GF-D8 (cell line): ENCODE measurements around the gene GTF2IRD2.
"Not testable (repeated sequence)": the region's sequence is repeated elsewhere in the genome, so short reads cannot be mapped to it uniquely, and the experiment has no call there.

Source experiments
- DNase-seq: peaks from one replicate; lab custom pipeline; 2025; lab: John Stamatoyannopoulos, UW

GTF2IRD2 gene

DNA sequence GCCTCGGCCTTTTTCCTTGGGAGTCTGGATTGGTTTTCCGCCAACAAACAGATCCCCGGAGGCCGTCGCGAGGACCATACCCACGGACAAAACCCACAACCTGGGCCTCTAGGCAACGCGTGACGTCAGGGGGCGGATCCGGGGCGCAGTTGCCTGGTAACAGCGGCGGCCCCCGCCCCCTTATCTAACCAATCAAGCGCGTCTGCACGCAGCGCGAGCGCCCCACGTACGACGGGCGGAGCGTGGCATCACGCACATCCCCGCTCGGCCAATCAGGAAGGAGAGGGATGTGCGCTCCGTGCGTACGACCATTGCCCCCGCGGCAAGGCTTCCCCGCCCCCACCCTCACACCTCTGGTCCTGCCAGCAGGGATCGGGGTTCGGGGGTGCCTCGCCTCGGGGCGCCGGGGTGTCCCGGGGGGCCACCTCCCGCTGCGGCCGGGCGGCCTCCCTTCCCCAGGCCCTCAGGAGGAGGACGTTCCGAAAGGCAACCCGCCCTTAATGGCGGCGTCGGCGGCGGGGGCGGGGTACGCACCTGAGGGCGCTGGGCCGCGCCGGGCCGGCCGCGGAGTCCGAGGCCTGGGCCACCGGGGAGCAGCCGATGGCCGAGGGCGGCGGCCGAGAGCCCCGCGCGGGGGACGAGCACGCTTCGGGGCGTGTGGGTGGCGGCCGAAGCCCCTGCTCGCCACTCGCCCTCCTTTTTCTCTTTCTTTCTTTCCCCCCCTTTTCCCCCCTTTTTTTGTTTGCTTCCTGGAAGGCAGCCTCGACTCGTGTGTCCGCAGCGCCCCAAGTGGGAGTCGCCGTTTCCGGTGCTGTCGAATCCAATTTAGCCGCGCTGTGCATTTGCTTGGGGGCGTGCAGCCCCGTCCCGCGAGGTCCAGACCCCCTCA, at the start of gene GTF2IRD2:
Gene GTF2IRD2, minus strand, starts transcription at position 773 of the 889 bp plus-strand sequence. CDS start 15,227 bp downstream, outside the sequence.
- DNase-seq: not testable (repeated sequence)

DNA sequence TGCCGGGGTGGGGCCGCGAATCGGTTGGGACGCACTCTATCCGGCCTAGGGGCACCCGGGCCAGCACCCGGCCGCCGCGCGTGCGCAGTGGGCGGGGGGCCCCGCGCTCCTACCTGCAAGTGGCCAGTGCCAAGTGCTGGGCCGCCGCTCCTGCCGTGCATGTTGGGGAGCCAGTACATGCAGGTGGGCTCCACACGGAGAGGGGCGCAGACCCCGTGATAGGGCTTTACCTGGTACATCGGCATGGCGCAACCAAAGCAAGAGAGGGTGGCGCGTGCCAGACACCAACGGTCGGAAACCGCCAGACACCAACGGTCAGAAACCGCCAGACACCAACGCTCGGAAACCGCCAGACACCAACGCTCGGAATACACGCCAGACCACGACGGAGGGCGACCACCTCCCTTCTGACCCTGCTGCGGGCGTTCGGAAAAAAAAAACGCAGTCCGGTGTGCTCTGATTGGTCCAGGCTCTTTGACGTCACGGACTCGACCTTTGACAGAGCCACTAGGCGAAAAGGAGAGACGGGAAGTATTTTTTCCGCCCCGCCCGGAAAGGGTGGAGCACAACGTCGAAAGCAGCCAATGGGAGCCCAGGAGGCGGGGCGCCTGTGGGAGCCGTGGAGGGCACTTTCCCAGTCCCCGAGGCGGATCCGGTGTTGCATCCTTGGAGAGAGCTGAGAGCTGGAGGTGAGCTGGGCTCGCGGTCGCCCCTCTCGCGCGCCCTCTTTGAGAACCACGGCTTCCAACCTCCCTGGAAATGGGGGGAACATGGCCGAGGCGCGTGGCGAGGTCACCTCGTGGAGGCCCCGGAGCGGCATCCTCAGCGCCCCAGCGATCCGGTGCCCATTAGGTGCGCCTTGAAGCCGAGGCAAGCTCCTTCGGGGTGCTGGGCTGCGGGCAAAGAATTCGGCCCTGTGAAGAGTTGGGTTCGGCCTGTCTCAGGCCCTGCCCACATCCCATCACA, 39.0 kb upstream of the GTF2IRD2 start:
- peak; percentile 74 for DNase-seq

DNA sequence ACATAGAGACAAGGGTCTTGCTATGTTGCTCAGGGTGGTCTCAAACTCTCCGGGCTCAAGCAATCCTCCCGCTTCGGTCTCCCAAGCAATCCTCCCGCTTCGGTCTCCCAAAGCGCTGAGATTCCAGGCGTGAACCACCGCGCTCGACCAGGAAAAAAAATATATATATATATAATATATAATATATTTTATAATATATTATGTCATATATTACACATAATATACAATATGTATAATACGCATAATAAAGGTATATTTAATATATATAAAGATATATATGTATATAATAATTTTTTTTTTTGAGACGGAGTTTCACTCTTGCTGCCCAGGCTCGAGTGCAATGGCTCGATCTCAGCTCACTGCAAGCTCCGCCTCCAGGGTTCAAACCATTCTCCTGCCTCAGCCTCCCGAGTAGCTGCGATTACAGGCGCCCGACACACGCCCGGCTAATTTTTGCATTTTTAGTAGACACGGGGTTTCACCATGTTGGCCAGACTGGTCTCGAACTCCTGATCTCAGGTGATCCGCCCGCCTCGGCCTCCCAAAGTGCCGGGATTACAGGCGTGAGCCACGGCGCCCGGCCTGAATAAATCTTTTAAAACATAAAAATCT, 38.2 kb upstream of the GTF2IRD2 start:
- not testable (repeated sequence) for DNase-seq

DNA sequence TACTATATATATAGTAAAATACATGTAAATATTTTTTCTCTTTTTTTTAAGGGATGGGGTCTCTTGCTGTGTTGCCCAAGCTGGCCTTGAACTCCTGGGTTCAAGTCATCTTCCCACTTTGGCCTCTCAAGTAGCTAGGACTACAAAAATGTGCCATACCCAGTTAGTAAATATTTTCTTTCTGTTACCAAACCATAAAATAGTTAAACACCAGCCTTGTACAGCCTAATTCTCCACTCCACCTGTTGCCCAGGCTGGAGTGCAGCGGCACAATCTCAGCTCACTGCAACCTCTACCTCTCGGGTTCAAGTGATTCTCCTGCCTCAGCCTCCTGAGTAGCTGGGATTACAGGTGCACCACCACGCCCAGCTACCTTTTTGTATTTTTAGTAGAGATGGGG, 33.9 kb upstream of the GTF2IRD2 start:
- not testable (repeated sequence) for DNase-seq

DNA sequence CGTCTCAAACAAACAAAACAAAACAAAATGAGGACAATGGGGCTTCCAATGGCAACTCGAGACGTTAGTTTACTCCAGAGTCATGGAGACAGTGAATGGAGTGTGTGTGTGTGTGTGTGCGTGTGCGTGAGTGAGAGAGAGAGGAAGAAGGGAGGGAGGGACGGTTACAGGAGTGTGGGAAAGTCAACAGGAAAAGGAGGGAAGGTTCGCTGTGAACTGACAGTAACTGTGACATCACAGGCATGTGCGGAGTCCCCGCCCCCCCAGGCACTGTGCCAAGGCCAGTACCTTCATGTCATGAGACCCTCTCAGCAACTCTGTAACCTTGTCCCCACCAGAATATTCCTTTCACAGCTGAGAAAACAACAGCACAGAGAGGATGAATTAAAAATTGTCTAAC, 30.7 kb upstream of the GTF2IRD2 start:
- DNase-seq: not testable (repeated sequence)

DNA sequence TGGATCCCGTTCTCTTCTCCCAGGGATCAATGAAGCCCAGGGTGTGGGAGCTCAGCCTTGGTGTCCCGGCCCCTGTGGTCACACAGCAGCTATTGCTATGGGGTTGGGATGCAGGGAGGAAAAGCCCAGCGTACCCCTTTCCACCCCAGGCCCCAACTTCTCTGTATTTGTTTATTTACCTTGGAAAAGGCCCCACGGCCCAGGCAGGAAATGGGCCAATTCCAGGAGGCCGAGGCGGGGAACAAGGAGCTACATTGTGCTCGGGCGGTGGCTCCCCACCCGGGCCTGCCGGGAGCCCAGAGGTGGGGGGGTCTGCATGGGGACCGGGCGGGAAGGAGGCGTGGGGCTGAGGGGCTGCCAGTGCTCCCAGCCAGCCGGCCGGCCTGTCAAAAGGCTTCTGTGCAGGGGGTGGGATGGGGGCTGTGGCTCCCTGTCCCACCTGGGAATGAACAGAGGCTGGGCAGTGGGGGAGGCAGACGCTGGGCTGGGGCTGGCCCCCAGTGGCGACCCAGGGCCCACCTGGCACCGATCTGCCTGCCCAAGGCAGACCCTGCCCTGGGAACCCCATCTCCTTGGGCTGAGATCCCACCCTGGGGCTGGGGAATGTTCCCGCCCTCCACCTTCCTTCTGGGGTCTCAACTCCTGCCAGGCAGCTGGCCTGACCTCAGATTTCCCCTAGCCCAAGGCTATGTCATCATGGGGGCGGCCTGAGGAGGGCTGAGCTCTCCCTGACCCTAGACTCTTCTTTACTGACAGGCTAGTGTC, 23.5 kb upstream of the GTF2IRD2 start:
- not testable (repeated sequence) for DNase-seq

DNA sequence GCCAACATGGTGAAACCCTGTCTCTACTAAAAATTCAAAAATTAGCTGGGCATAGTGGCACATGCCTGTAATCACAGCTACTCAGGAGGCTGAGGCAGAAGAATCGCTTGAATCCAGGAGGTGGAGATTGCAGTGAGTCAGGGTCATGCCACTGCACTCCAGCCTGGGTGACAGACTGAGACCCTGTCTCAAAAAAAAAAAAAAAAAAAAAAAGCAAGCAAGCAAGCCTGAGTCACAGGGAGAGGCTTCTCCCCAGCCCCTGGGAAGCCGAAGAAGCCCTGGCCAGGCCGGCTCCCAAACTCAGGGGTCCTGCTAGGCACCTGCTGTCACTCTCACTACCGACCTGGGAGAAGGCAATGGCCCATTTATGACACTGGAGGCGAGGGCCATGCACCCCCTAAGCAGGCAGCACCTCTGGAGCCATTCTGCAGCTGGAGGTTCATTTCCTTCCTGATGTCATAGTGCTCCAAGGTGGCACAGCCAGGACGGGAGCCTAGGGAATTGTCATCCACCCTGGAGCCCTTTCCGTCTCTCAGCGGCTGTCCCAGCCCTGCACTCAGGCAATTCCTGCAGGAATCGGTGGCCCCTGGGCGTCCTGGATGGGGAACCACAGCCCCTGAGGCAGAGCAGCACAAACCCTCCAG, 22.8 kb upstream of the GTF2IRD2 start:
- DNase-seq: not testable (repeated sequence)

DNA sequence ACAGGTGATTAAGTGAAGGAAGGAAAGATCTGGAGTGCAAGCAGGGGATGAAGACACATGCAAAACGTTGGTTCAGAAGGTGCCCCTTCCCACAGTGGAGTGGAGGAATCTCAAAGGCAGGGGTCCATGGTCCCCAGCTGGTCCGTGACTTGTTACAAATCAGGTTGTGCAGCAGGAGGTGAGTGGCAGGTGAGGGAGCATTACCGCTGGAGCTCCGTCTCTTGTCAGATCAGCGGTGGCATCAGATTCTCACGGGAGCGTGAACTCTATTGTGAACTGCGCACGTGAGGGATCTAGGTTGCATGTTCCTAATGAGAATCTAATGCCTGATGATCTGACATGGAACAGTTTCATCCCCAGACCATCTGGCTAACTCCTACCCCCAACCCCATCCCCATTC, 21.1 kb upstream of the GTF2IRD2 start:
- not testable (repeated sequence) for DNase-seq

DNA sequence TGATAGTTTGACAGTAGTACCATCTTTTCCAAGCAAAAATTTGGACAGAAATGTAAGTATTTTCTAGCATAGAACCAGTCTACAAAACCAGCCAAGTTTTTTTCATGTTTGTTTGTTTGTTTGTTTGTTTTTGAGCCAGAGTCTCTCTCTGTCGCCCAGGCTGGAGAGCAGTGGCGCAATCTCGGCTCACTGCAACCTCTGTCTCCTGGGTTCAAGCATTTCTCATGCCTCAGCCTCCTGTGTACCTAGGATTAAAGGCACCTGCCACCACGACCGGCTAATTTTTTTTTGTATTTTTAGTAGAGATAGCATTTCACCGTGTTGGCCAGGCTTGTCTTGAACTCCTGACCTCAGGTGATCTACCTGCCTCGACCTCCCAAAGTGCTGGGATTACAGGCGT, 14.4 kb upstream of the GTF2IRD2 start:
- not testable (repeated sequence) for DNase-seq

DNA sequence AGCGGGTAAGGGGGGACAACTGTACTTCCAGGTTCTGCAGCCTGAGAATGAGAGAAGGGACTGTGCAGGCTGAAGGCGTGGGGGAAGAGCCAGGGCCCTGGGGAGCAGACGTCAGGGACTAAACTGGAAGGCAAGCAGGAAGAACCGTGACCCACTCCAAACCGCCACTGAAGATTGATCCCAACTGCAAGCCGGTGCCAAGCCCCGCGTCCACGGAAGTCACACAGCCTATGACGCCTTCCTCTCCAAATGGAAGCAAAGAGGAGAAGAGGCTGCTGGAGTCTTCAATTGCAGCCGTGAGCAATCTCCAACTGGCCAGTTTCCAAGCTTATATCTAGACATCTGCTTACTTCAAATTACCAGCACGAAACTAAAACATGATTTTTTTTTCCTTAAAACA, 1.6 kb downstream of the GTF2IRD2 start:
- not testable (repeated sequence) for DNase-seq

DNA sequence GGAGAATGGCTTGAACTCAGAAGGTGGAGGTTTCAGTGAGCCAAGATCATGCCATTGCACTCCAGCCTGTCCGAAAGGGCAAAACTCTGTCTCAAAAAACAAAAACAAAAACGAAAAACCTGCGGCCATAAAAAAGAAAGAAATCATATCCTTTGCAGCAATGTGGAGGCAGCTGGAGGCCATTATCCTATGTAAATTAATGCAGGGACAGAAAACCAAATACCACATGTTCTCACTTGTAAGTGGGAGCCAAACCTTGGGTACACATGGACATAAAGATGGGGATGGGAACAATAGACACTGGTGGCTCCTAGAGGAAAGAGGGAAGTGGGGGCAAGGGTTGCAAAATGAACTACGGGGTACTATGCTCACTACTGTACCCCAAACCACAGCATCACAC, 21.0 kb downstream of the GTF2IRD2 start:
- DNase-seq: not testable (repeated sequence)

DNA sequence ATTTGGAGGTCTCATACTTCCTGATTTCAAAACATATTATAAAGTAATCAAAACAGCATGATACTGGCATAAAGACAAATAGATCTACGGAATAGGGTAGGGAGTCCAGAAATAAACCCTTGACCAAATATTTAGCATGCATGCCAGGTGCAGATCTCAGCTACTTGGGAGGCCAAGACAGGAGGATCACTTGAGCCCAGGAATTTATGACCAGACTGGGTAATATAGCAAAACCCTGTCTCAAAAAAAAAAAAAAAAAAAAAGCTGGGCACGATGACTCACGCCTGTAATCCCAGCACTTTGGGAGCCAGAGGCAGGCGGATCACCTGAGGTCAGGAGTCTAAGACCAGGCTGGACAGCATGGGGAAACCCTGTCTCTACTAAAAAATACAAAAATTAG, 21.4 kb downstream of the GTF2IRD2 start:
- DNase-seq: not testable (repeated sequence)

DNA sequence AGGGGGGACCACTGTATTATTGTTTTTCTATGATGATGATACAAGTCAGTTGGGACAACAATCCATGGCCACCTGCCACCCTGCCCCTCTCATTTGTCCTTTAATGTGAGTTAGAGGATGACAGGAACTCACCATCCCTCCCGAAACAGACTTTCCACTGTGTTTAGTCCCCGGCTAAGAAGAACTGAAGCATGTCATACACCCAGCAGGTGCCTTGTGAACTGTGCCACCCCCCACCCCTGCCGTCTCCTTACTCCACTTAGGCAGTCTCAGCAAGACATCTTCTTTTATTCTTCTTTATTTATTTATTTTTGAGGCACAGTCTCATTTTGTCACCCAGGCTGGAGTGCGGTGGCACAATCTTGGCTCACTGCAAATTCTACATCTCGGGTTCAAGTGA, 30.1 kb downstream of the GTF2IRD2 start:
- not testable (repeated sequence) for DNase-seq

DNA sequence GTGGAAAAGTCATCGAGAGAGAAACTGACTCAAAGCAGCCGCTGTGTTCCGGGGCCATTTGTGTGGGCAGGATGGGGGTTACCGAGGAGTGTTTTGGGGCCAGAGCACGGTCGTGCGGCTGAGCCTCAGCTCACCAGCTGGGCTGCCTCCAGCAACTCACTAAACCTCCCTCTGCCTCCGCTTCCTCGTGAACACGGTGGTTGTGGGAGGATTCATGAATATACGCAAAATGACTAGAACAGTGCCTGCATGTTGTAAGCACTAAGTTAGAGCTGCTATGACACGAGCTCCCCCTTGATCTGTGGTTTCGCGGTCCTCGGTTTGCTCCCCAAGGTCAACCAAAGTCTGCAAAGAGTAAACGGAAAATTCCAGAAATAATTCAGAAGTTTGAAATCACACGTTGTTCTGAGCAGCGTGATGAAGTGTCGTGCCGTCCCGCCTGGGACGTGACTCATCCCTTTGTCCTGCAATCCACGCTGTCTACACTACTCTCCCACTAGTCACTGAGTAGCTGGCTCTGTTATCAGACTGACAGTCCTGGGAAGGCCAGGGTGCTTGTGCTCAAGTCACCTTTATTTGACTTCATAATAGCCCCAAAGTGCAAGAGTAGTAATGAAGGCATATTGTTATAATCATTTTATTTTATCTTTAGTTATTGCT, 31.1 kb downstream of the GTF2IRD2 start:
- not testable (repeated sequence) for DNase-seq

DNA sequence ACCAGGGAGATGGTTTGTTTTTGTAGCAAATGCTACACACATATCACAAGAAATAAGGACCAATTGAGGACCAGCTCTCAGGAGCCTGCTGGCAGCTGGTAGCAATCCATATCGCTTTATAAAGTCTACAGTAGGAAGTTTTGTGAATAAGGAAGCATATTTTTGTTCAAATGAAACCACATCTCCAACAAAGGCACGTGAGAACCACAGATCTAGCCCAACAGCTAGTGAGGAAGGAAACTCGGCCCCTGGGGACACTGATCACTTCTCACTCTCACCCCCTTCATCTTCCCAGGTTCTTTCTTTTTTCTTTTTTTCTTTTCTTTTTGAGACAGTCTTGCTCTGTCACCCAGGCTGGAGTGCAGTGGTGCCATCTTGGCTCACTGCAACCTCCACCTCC, 35.5 kb downstream of the GTF2IRD2 start:
- not testable (repeated sequence) for DNase-seq

DNA sequence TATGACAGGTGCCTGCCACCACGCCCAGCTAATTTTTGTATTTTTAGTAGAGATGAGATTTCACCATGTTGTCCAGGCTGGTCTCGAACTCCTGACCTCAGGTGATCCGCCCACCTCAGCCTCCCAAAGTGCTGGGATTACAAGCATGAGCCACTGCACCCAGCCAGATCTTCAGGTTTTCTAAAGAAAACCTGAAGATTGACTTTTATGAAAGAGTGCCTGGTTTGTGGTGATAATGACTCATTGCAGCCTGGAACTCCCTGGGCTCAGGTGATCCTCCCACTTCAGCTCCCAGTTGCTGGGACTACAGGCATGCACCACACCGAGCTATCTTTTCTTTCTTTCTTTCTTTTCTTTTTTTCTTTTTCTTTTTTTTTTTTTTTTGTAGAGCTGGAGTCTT, 52.8 kb downstream of the GTF2IRD2 start:
- not testable (repeated sequence) for DNase-seq

DNA sequence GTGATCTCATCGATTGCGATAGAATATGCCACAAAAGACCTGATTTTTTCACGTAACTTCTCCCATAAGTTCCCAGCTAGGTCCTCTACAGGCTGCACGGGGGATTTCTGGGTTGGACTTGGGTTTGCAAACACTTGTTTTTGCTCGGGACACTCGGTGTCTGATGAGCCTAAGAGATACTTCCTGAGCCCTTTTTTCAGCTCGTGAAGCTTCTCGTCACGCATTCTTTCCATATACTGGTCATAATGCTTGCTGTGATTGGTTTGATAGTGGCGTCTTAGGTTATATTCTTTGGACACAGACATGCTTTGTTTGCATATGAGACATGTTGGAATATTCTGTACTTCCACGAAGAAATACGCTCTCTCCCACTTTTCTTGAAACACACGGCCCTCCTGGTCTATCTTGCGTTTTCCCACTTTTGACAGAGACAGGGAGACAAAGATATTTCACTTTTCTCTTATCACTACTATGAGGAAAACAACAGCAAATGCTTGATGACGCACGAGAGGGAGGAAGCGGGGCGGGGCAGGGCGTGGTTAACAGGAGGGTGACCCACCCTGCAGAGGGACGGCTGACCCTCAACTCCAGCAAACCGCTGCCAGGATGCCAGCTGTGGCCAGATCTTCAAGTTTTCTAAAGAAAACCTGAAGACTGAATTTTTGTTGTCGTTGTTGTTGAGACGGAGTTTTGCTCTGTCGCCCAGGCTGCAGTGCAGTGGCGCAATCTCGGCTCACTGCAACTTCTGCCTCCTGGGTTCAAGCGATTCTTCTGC, 53.4 kb downstream of the GTF2IRD2 start:
- not testable (repeated sequence) for DNase-seq

DNA sequence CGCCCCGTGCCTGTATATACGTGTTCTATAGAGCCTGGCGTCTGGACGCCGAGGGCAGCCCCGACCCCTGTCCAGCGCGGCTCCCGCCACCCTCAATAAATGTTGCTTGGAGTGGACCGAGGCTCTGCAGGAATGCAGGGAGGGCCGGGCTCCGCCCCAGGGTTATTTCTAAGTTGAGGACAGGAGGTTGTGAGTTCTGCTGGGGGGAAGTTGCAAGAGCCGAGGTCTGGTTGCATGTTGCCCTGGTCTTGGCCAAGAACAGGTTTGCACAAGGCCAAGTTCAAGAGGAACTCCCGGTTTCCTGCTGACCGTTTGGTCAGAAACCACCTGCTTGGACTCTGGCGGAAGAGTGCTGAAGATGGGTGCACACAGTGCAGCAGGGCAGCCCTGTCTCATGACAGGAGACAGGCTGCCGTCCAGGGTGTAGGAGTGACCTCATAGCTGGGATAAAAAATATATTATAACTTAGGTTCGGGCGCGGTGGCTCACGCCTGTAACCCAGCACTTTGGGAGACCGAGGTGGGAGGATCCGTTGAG, 62.1 kb downstream of the GTF2IRD2 start:
- not testable (repeated sequence) for DNase-seq
